HFF-Myc (cell line): ENCODE data around the gene NIN.
"Not testable (repeated sequence)": the region's sequence is repeated elsewhere in the genome, so short reads cannot be mapped to it uniquely, and the experiment has no call there.

Experiments
- DNase-seq: peaks from one replicate; pipeline ENCODE4 v3.0.0-alpha.2; 2011; ENCODE audit warnings: low read depth; ENCODE audit errors: extremely low read depth
- H3K4me3 ChIP-seq: replicated peaks from 2 replicates; pipeline ENCODE4 v1.5.1; 2011; ENCODE audit warnings: low read depth, mild to moderate bottlenecking, control low read depth, low read length
- CTCF ChIP-seq: IDR thresholded peaks from 2 replicates; pipeline ENCODE4 v1.5.1; 2012; ENCODE audit warnings: mild to moderate bottlenecking, low read depth, low read length, control low read depth; ENCODE audit errors: missing control alignments

The NIN gene

GRCh38 chr14:50823762-50824636, 7.0 kb downstream of the NIN start:
- no peak overlapping the region for H3K4me3 ChIP-seq
- TF ChIP-seq CTCF: no peak
- DNase-seq: no peak

GRCh38 chr14:50823051-50823761, 7.8 kb downstream of the NIN start:
- no peak overlapping the region for H3K4me3 ChIP-seq
- no peak for TF ChIP-seq CTCF
- no peak for DNase-seq

- TF ChIP-seq CTCF: no peak
- H3K4me3 ChIP-seq: no peak overlapping the region
- no peak for DNase-seq
These were observed 8.4 kb downstream of the NIN start for GRCh38 chr14:50822501-50823042.

- no peak overlapping the region for H3K4me3 ChIP-seq
- DNase-seq: no peak
- no peak for TF ChIP-seq CTCF
These were observed 9.2 kb downstream of the NIN start for GRCh38 chr14:50821510-50822464.

GRCh38 chr14:50820786-50821509, 10.0 kb downstream of the NIN start:
- TF ChIP-seq CTCF: no peak
- DNase-seq: no peak
- no peak overlapping the region for H3K4me3 ChIP-seq

- not testable (repeated sequence) for H3K4me3 ChIP-seq, DNase-seq
These were observed 11.7 kb downstream of the NIN start for GRCh38 chr14:50819303-50819702.
